Kidney (tissue), 14 donors: Measurements from ENCODE around the gene RPUSD1. TPM values are rescaled to one million over a fixed set of nuclear protein-coding genes. Genes with fewer than 3 reads are reported as not detected.
A peak's percentile ranks its signal among the peaks of the same experiment; 100 is the strongest.

Experiments
- DNase-seq, 5 donors: peaks; one replicate each; pipeline ENCODE4 v3.0.0-alpha.2; 2013 to 2020
- FAIRE-seq: peaks from 2 replicates; lab custom pipeline; 2012; peaks lifted over from hg19 to GRCh38; lab: Jason Lieb, UNC
- H3K27ac ChIP-seq, 2 donors: one replicate each; pipeline ENCODE4 v1.7.0; 2013; ENCODE audit warnings: low read depth in 2 of 2, low read length in 2 of 2, inconsistent platforms in 1 of 2
- H3K27me3 ChIP-seq: one replicate; pipeline ENCODE4 v1.7.1; 2013; ENCODE audit warnings: low read length, inconsistent platforms; ENCODE audit not compliant: control insufficient read depth, insufficient read depth
- H3K36me3 ChIP-seq, 3 donors: one replicate each; pipeline versions ENCODE4 v1.7.0 to v1.7.1; 2013; ENCODE audit warnings: low read length in 3 of 3, control low read depth in 1 of 3, inconsistent platforms in 1 of 3; ENCODE audit not compliant: insufficient read depth in 3 of 3, control insufficient read depth in 2 of 3
- H3K4me1 ChIP-seq, 3 donors: one replicate each; pipeline versions ENCODE4 v1.7.0 to v1.7.1; 2013; ENCODE audit warnings: low read length in 3 of 3, inconsistent platforms in 1 of 3, low read depth in 1 of 3; ENCODE audit not compliant: control insufficient read depth in 2 of 3, insufficient read depth in 2 of 3
- H3K4me3 ChIP-seq, 3 donors: one replicate each; pipeline versions ENCODE4 v1.7.0 to v1.8.1; 2013; ENCODE audit warnings: low read length in 3 of 3, control low read depth in 1 of 3, inconsistent platforms in 1 of 3
- H3K9ac ChIP-seq, 3 donors: one replicate each; pipeline versions ENCODE4 v1.7.0 to v1.7.1; 2013; ENCODE audit warnings: low read length in 3 of 3, control low read depth in 1 of 3, inconsistent platforms in 1 of 3
- H3K9me3 ChIP-seq, 3 donors: one replicate each; pipeline versions ENCODE4 v1.7.0 to v1.7.1; 2013; ENCODE audit warnings: low read length in 3 of 3, control low read depth in 1 of 3, inconsistent platforms in 1 of 3; ENCODE audit not compliant: control insufficient read depth in 2 of 3, insufficient read depth in 1 of 3
- CTCF ChIP-seq: IDR thresholded peaks from 3 replicates; pipeline ENCODE4 v1.5.1; 2012; ENCODE audit warnings: mild to moderate bottlenecking, moderate library complexity, borderline replicate concordance; ENCODE audit not compliant: insufficient read depth; ENCODE audit errors: extremely low read depth
- intact Hi-C: fragments of 100-400 bp; cut with DNase I; formaldehyde crosslinking; loops from one replicate; pipeline ENCODE4 v1.11.1; 2022
- polyA plus RNA-seq: library from polyadenylated mRNA; stranded (reverse); fragments of 350-450 nt; fragmentation: Illumina TruSeq; extraction: RNeasy Lipid Tissue Mini Kit (QIAGEN cat#74804); gene quantifications from one replicate; pipeline ENCODE4 v1.2.3, GENCODE V29; 2014; ENCODE audit warnings: low read depth, low replicate concordance; ENCODE audit not compliant: insufficient read depth
- total RNA-seq: library from RNA; stranded (reverse); fragmentation: NEBNext Ultra II Directional; extraction: Animal tissue kit (Norgen Biotek cat#: 25700); gene quantifications from one replicate; pipeline ENCODE4 v1.2.1, GENCODE V29; 2021
- donor health status: control.
- donor health status: control.
- donor health status: control.
- donor health status: control.
- donor health status: control.
- donor health status: DM: yes; HTN: yes; CAD: no.
- donor health status: Normal renal cell carcinoma (clear cell type).

RPUSD1 gene
- total and polyA plus RNA-seq, 2 donors from 2014 or later: 15.1 to 16.9 TPM

- Histone ChIP-seq H3K4me1 (peaks cover 0 to 10% (median 0%) of the 10 kb centered on the region in 3 donors), H3K9me3 (no peaks in the 10 kb centered on the region), H3K27ac (no peak overlapping the region), H3K36me3 (no peaks in the 10 kb centered on the region), H3K4me3 (no peak overlapping the region), H3K27me3 (no peaks in the 10 kb centered on the region), H3K9ac (no peak overlapping the region)
- TF ChIP-seq CTCF: no peak
- DNase-seq (no peak), FAIRE-seq (no peak)
- intact Hi-C loops: no loop called here
Observed at GRCh38 chr16:783404-784161, 4.6 kb downstream of the RPUSD1 start.

GRCh38 chr16:782766-783403 is 5.3 kb downstream of the RPUSD1 start:
- Histone ChIP-seq H3K36me3 (no peaks in the 10 kb centered on the region), H3K4me1 (peaks cover 0 to 9% (median 0%) of the 10 kb centered on the region in 3 donors), H3K9me3 (no peaks in the 10 kb centered on the region), H3K4me3 (no peak overlapping the region), H3K27ac (no peak overlapping the region), H3K9ac (no peak overlapping the region), H3K27me3 (no peaks in the 10 kb centered on the region)
- intact Hi-C loops: no loop called here
- no peak for TF ChIP-seq CTCF
- FAIRE-seq: no peak
- DNase-seq: peak in 2 of 5 donors; percentile 44 to 58

GRCh38 chr16:782258-782657 is 5.9 kb downstream of the RPUSD1 start:
- H3K4me3 ChIP-seq: no peak overlapping the region
- H3K9ac ChIP-seq: no peak overlapping the region
- H3K27ac ChIP-seq: no peak overlapping the region
- no peaks in the 10 kb centered on the region for H3K27me3 ChIP-seq
- peaks cover 0 to 3% (median 0%) of the 10 kb centered on the region in 3 donors for H3K4me1 ChIP-seq
- FAIRE-seq (no peak), DNase-seq (no peak)
- intact Hi-C loops: no loop called here
- H3K36me3 ChIP-seq: no peaks in the 10 kb centered on the region
- H3K9me3 ChIP-seq: no peaks in the 10 kb centered on the region
- no peak for TF ChIP-seq CTCF
